Stimulated activated CD8-positive, alpha-beta memory T cell treated with anti-CD3 and anti-CD28 coated beads, Interleukin-15, amount 100 ng/mL, for 24 hours (primary cell): Measurements from ENCODE around the gene BZW1.

Experiments
- DNase-seq: peaks from one replicate; pipeline ENCODE4 v3.0.0-alpha.2; 2020; ENCODE audit warnings: low read depth

Gene BZW1

GRCh38 chr2:200839513-200839912, 27.8 kb downstream of the BZW1 start:
- DNase-seq, result no peak

- DNase-seq, result no peak
Measured at GRCh38 chr2:200843993-200844948, 32.6 kb downstream of the BZW1 start.

GRCh38 chr2:200845194-200845593, 33.5 kb downstream of the BZW1 start:
- no peak for DNase-seq

GRCh38 chr2:200845669-200846325, 34.1 kb downstream of the BZW1 start:
- no peak for DNase-seq

GRCh38 chr2:200847269-200847668, 35.6 kb downstream of the BZW1 start:
- DNase-seq, result no peak

GRCh38 chr2:200847939-200848338, 36.2 kb downstream of the BZW1 start:
- no peak for DNase-seq

- DNase-seq, result no peak
Measured at GRCh38 chr2:200850512-200851256, 39.0 kb downstream of the BZW1 start.

GRCh38 chr2:200851398-200852248, 39.9 kb downstream of the BZW1 start:
- DNase-seq, result no peak

- DNase-seq, result no peak
Measured at GRCh38 chr2:200852605-200853004, 40.9 kb downstream of the BZW1 start.

- no peak for DNase-seq
Measured at GRCh38 chr2:200856806-200857205, 45.1 kb downstream of the BZW1 start.

- DNase-seq, result no peak
Measured at GRCh38 chr2:200860092-200860795, 48.5 kb downstream of the BZW1 start.

- DNase-seq, result no peak
Measured at GRCh38 chr2:200861617-200862155, 50.0 kb downstream of the BZW1 start.

- DNase-seq, result no peak
Measured at GRCh38 chr2:200862532-200863000, 50.9 kb downstream of the BZW1 start.

GRCh38 chr2:200863782-200864175, 52.1 kb downstream of the BZW1 start:
- DNase-seq, result no peak

- peak; percentile 91 for DNase-seq
Measured at GRCh38 chr2:200864176-200865034, 52.7 kb downstream of the BZW1 start, which contains the start of gene CLK1. Gene CLK1, minus strand, starts transcription at chr2:200864658. Its CDS starts 2,796 bp downstream, at chr2:200861862.

GRCh38 chr2:200869014-200869413, 57.3 kb downstream of the BZW1 start:
- no peak for DNase-seq

GRCh38 chr2:200871151-200871550, 59.4 kb downstream of the BZW1 start:
- no peak for DNase-seq

- no peak for DNase-seq
Measured at GRCh38 chr2:200873560-200873959, 61.9 kb downstream of the BZW1 start.
